Stimulated activated CD4-positive, alpha-beta T cell treated with anti-CD3 and anti-CD28 coated beads, Interleukin-12 subunit alpha, Interleukin-12 subunit beta, amount 100 ng/mL, for 24 hours (primary cell): ENCODE results near the gene UNC5B.

ENCODE experiments used
- DNase-seq, 2 experiments: peaks; one replicate each; pipeline ENCODE4 v3.0.0-alpha.2; 2020; ENCODE audit warnings: low read depth in 2 of 2

The UNC5B gene

DNA sequence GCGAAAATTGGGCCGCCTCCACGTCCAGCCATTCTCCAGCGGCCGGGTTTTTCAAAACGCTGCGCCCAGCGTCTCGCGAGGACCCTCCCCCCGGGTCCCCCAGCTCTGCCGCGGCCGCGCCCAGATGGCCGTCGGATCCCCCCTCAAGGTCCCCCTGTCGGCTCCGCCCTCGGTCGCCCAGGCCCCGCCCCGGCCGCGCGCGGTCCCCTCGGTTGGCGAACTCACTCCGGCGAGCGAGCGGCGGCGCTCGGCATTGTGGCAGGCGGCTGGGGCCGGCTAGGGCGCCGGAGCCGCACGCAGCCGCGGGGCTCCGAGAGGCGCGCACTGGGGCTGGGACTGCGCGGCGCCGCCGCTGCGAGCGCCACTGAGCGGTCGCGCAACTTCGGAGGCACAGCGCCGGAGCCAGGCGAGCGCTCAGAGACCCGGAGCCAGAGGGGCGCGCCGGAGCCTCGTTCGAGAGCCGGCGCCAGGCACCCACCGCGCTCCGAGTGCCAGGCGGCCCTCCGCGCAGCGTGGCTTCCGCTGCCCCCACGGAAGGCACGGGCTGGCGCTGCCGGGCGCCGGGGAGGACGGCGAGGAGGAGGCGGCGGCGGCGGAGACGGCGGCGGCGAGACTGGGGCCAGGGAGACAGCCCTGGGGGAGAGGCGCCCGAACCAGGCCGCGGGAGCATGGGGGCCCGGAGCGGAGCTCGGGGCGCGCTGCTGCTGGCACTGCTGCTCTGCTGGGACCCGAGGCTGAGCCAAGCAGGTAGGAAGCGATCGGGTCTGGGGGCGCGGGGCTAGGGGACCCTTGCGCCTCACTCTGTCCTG, at the start of gene UNC5B:
Gene UNC5B, plus strand, starts transcription at position 253 of the 809 bp plus-strand sequence. Its CDS starts 416 bp downstream, at position 669.
- DNase-seq, result peak; percentile 37 to 64

DNA sequence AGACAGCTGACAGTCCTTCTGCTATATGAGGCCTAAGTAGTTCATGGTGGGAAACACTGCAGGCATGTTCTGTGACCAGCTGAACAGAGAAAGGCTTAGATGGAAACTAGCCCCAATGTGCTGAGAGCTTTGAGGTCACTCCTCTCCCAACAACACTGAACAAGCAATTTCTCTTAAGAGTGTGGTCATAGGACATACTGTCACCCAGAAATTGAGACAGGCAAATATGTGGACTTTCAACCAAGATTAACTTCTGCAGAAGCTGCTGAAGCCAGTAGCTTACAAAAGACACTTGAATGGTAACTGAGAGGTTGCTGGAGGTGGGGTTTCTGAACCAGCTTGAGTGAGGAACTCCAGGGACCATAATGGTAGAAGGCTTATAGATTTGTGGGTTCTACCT, 38.9 kb upstream of the UNC5B start:
- DNase-seq, result no peak

DNA sequence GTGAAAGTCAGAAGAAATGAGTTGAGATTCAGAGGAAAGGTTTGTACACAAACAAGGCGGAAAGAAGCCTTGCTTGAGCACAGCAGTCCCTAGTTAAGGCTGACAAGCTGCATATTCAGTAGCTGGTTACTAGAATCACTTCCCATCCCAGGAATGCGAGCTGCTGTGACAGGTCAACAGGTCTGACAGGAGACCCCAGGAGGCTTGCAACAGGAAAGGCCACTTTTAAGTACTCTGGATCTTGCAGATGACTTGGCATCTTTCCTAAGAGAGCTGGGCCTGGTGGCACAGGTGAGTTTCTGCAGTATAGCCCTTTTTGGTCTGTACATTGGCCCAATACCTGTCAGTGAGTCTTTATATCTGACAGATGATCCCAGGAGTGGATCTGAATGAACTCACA, 35.7 kb upstream of the UNC5B start:
- DNase-seq, result no peak

DNA sequence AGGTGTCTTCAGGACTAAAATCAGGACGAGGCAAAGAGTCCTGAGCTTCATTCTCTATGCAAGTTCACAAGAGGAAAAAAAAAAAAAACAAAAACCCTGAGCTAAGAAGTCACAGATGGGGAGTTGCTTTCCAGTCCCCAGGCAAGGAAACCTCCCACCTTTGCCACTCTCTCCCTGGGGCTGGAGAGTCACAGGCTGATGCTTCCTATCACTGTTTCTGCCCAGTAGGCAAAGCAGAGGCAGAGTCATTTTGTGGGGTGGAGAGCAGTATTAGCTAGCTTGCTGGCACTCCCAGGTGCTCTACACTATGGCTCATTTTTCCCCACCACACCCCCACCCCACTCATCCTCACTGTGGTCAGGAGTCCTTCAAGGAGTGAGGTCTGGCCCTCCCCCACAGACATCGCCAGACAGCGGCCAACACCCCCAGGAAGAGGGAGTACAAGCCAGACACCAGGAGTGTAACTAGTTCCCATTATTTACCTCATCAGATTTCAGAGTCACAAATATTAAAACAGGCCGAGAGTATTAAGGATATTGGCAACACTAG, 34.6 kb upstream of the UNC5B start:
- DNase-seq, result no peak

DNA sequence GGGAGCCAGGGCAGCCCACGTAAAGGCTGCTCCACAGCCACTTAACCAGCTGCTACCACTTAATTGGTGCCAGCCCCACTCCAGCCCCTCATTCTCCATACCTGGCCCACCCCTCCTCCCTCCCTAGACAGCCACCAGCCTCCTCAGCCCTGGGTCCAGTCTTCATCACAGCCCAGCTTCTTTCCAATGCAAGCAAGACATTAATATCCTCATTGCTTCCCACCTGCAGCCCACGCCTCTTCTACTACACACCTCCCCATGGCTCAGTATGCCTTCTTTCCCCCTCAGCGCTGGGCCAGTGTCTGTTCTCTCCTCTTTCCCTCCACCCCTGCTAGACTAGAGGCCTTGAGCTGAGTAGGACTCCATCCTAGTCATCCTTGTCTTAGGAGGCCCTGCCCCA, 33.5 kb upstream of the UNC5B start:
- no peak for DNase-seq

DNA sequence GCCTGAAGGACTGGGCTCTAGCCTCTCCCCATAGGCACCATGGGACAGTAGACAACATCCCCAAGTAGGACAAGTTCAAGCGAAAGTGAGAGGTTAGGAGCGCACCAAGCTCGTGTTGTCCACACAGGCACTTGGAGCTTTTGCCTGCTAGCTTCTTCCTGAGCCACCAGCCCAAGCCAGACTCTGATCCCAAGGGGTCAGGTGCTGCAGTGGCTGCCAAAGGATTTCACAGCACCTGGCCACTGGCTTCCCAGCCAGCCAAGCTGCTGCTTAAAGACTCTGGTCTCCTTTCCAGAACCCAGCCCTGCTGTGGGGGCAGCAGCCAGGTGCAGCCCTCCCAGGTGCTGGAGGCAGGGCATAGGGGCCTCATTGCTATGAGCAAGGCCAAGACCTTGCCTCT, 33.0 kb upstream of the UNC5B start:
- no peak for DNase-seq

DNA sequence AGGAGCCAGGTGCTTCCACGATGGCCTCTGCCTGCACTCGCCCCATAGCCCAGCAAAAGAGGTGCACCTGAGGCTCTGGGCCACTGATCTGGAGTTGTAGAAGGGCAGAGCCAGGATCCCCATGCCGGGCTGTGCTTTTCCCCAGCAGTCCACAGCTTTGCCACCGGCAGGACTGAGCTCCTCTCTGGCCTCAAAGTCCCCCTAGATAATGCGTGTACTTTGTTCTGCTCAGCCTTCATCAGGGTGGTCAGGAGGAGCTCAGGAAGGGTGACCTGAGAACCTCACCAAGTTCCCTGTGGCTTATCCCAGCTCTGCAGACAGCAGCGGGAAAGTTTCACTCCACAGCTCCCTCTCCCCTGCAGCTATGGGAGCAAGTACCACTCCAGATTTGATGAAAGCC, 27.9 kb upstream of the UNC5B start:
- DNase-seq, result no peak

DNA sequence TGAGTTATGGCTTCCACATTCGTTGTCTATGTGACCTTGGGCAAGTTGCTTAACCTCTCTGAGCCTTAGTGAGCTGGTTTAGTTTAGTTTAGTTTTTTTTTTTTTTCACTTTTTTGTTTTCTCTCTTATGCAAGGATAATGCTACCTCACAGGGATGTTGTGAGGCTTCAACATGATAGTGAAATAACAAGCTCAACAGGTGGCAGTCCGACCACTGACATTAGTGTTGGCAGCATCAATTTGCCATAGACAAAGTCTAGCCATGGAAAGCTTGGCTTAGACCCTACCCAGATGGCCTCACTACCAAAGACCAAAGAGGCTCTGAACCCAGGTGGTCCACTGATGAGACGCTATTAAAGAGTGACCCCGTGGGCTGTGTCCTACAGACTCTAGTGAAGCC, 27.2 kb upstream of the UNC5B start:
- DNase-seq, result no peak

DNA sequence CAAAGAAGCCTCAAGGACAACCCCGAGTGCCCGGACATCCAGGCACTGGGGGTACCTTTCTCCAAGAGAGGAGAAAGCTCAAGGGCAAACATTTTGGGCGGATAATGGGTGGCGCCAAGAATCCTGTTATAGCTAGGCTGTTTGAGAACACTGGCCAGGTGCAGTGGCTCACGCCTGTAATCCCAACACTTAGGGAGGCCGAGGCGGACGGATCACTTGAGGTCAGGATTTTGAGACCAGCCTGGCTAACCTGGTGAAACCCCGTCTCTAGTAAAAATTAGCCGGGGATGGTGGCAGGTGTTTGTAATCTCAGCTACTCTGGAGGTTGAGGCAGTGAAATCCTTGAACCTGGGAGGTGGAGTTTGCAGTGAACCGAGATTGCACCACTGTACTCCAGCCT, 25.2 kb upstream of the UNC5B start:
- no peak for DNase-seq

DNA sequence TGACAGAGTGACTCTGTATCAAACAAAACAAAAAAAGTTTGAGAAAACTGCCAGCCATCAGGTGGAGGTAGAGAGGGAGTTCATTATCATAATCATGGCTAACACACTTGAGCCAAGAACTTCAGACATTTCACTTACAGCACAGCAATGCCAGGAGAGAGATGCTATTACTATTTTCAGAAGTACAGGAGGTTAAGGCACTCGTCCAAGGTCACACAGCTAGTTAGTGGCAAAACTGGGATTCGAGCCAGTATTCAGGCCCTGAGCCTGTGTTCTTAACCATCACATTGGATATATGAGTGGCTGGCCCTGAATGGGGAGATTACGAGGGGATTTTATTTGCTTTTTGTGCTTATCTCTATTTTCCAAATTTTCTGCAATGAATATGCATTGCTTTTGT, 24.8 kb upstream of the UNC5B start:
- DNase-seq, result no peak

DNA sequence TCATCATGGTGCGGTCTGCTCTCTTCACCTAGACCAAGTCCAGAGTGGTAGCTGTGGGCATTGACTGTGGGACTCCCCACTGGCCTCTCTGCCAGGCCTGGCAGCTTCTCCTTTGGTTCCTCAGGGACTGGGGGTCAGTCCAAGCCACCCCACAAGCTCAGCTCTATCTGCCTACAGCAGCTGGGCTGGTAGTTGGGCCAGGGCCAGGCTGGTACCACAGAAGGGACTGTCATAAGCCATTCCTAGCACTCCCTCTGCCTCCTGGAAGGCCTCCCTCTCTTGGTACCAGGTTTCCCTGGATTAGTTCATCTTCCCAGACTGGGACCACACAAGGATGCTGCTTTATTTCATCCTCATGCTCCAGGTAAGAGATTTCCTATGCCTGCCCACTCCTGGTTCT, 24.2 kb upstream of the UNC5B start:
- no peak for DNase-seq

DNA sequence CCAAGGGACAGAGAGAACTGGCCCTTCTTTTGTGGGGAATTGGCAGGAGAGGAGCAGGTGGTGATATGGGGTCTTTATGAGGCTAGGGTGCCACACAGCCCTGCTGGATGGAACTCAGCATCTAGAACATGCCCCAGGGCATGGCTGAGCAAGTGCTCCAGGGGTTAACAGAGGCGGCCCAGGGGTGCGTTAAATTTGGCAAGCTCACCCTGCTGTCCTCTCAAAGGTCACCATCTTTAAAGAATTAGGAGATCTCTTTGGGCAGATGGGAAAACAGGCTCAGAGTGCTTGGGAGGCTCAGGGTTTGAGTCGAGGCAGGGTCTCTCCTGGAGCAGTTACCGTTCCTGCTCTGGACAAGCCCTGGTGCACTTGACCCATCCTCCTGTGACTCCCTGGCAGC, 21.4 kb upstream of the UNC5B start:
- no peak for DNase-seq

DNA sequence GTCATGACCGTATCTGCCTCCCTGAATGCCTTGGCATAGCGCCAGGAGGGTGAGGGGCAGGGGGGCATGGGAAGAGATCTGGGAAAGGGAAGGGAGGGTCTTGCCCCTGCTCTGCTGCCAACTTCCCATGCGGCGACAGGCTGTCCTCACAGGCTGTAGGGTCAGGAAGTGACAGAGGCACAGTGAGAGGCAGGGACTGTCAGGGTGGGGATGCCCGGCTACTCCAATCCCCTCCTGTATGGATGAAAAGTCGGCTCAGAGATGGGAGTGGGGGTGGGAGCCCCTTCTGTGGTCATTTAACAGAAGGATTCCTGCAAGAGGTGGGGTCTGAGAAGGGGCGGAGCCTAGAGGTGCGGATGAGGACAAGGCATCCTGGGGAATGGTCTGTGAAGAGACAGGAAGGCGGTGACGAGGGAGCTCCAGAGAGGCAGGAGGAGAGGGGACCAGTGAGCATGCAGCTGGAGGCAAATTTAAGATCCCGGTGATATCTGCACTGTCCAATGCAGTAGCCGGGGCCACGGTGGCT, 20.8 kb upstream of the UNC5B start:
- DNase-seq, result no peak

DNA sequence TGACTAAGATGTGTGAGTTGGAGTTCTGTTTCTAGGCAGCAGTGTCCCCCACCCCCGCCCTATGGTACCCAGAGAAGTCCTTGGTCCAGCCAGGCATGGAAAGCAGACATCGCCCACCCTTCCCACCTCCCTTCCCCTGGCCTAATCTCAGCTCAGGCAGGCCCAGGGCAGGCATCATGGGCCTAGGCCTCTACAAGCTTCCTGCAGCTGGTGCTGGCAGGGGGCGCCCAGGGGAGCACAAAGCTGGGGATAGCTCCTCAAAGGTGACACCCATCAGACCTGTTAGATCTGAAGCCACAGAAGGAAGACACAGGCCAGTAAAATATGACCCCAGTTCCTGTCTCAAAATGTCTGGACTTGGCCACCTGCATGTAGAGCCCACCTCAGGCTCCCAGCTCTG, 18.9 kb upstream of the UNC5B start:
- no peak for DNase-seq

DNA sequence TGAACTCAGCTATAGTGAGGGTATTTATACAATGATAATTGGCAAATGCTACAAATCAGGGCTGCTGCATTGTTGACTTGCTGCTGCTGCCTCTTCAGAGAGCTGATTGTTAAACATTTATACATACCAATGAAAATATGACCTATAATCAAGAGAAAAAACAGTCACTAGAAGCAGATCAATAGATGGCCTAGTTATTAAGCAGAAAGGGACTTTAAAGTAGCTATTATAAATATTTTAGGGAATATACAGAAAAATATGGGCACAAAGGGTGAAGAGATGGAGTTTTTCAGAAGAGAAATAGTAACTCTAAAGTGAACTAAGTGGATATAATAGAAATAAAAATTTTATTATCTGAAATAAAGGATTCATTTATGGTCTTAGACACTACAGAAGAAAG, 14.4 kb upstream of the UNC5B start:
- no peak for DNase-seq

DNA sequence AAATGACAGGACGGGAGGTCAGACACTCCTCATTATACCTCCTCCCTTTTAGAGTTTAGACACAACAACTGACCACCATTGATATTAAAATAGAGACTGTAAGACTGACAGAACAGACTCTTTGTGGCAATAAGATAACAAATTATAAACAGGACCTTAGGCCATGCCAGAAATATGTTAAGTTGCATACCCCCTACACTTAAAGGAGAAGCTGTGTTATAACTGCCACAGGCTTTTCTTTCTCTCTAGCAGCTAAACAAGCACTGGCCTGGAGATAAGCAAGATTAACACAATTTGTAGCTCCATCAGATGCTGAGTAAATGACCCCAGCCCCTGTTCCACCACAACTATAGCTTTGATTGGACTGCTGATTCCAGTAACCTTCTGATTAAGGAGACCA, 10.5 kb upstream of the UNC5B start:
- DNase-seq, result no peak

DNA sequence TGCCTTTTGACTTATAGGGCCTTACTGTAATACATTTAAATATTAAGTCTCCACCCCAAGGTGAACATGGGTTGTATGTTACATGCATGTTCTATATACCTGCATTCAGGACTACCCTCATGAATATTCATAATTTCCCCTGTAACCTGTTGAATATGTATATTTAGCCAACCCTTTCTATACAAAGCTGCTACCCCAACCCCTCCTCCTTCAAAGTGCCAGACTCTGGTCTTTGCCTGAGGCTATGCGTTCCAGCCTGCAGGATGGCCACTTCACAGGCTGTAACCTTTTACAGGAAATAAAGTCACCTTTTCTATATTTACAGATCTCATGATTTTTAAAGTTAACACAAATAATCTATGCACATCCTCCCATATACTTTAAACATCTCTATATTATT, 10.1 kb upstream of the UNC5B start:
- DNase-seq, result no peak

DNA sequence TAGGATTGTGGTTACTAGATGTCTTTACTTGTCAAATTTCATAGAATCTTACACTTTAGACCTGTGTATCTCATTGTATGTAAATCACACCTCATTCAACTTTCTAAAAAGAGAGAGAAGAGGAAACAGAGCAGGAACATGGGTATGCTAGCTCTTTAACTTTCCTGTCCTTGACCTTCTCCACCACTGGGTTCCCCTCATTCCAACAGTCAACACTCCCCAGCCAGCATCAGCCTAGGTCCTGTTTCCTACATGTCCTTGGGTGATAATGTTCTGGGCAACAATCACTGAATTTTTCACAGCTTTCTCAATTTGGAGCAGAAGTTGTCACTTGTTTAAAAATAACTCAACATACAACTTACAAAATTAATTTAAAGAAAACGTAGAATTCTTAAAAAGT, 9.2 kb upstream of the UNC5B start:
- DNase-seq, result no peak

DNA sequence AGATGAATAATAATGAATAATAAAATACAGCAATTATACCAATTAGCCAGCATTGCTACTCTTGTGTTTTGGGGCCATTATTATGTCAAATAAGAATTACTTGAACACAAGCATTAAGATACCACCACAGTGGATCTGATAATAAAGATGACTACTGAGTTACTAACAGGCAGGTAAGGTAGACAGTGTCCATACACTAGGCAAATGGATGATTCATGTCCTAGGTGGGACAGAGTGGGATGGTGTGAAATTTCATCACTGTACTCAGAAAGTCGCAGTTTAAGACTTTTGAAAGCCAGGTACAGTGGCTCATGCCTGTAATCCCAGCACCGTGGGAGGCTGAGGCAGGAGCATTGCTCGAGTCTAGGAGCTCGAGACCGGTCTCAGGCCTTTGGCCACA, 8.7 kb upstream of the UNC5B start:
- DNase-seq, result no peak

DNA sequence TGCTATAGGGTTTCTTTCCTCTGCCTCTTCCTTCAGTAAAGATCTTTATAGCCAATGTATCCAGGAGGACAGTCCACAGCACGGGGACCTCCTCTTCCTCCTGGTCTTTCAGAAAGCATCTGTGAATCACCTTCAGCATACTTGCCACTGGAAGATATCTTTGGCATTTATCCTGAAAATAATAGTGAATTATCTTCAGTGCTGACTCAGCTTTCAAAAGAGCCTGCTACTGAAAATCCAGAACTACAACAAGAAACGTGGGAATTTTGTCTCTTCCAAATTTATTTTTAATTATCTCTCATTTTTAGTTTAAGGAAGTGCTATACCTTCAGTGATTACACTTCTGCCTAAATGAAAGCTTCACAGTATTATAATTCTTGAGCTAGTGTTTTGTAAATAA, 7.6 kb upstream of the UNC5B start:
- DNase-seq, result no peak

DNA sequence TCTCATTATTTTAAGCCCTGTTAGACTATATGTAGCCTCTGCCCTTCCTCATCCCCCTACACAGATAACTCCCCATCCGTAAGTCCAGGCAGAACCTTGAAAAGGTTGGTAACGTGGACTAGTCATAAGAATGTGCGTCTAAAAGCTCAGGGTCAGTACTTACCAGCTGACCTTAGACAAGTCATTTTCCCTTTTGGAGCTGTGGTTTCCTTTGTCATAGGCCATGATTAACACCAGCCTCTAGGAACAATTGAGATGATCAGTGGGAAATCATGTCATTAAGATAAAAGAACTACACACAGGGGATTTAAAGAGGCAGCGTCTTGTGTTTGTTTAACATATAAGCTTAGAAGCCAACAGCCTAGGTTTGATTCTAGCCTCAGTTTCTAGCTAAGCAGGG, 6.9 kb upstream of the UNC5B start:
- no peak for DNase-seq

DNA sequence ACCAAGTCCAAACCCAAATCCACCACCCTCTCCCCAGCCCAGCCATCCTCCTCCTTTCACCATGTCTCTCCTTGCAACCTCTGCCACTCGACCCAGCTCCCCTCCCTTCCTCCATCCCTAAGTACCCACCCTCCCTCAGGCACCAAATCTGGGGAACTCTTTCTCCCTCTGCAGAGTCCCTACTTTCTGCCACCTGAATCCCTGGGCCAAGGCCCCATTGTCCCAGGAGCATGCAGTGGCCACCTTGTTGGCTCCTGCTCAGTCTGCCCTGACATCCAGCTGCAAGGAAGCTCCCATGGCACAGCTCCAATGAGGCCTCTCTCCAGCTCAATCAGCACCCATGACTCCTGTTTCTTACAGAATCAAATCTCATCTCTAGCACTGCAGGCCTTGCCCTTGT, 5.5 kb upstream of the UNC5B start:
- no peak for DNase-seq

DNA sequence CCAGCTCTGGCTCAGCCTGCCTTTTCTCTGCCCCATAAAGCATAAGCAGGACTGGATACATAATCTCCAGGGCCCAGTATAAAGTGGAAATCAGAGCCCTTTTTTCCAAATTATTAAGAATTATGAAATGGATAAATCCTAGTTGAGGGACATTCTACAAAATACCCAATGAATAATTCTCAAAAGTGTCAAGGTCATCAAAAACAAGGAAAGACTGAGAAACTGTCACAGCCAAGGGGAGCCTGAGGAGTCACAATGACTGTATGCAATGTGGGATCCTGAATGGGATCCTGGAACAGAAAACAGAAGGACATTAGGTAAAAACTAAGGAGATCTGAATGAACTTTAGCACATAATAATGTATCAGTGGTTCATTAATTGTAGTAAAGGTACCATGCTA, 4.8 kb upstream of the UNC5B start:
- no peak for DNase-seq

DNA sequence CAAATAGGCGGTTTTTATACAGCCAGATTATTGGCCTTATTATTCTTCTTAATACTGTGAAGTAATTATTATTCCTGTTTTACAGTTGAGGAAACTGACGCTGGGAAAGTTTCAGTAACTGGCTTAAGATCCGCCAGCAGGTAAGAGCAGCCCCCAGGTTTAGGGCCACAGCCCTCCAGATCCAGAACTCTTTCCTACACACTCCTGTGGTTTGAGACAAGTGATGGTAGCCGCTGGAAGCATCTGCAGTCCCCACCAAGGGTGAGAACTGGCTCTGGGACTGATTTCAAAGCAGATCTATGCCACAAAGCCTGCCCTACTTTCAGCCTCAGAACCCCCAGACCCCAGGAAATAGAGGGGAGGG, 3.0 kb upstream of the UNC5B start:
- DNase-seq, result no peak
